KOPT-K1 (cell line): ENCODE data around the gene RAB19.
A peak's percentile ranks its signal among the peaks of the same experiment; 100 is the strongest.
"Not testable (repeated sequence)": the region's sequence is repeated elsewhere in the genome, so short reads cannot be mapped to it uniquely, and the experiment has no call there.

Experiments
- H3K27ac ChIP-seq: fragments of 200-600 bp; sonication (generic); 2 replicates; pipeline ENCODE4 v1.5.1; 2016; ENCODE audit warnings: antibody characterized with exemption, mild to moderate bottlenecking, low read depth, low read length; ENCODE audit not compliant: poor library complexity, severe bottlenecking
- H3K36me3 ChIP-seq: fragments of 200-600 bp; sonication (generic); 2 replicates; pipeline ENCODE4 v1.5.1; 2017; ENCODE audit warnings: antibody characterized with exemption, mild to moderate bottlenecking, low read length, moderate library complexity; ENCODE audit not compliant: insufficient read depth
- H3K9me3 ChIP-seq: fragments of 200-600 bp; sonication (generic); 2 replicates; pipeline ENCODE4 v1.5.1; 2017; ENCODE audit warnings: antibody characterized with exemption, low read length, mild to moderate bottlenecking; ENCODE audit not compliant: insufficient read depth, poor library complexity, severe bottlenecking

The RAB19 gene

GRCh38 chr7:140390466-140391190, 13.2 kb upstream of the RAB19 start:
- H3K9me3 ChIP-seq, result no peaks in the 10 kb centered on the region
- H3K36me3 ChIP-seq, result no peaks in the 10 kb centered on the region; the same call in 1 of the 2 replicates
- H3K27ac ChIP-seq, result peak overlapping the region; percentile 10

- Histone ChIP-seq H3K36me3 (no peaks in the 10 kb centered on the region; the same call in 1 of the 2 replicates), H3K27ac (no peak overlapping the region), H3K9me3 (no peaks in the 10 kb centered on the region)
These were observed 12.2 kb upstream of the RAB19 start for GRCh38 chr7:140391634-140392033.

GRCh38 chr7:140393756-140394306, 10.0 kb upstream of the RAB19 start:
- H3K36me3 ChIP-seq, result no peaks in the 10 kb centered on the region
- H3K9me3 ChIP-seq, result no peaks in the 10 kb centered on the region
- H3K27ac ChIP-seq, result no peak overlapping the region

GRCh38 chr7:140397784-140398750, 5.8 kb upstream of the RAB19 start, which contains the start of gene SLC37A3:
TSS of gene SLC37A3 (minus strand) at chr7:140398530. CDS start at chr7:140382526, 16,004 bp downstream.
- Histone ChIP-seq H3K27ac (peak within 1 kb of the TSS; percentile 63), H3K9me3 (no peaks in the 10 kb centered on the region), H3K36me3 (no peaks in the 10 kb centered on the region)

GRCh38 chr7:140398821-140399220, 5.0 kb upstream of the RAB19 start:
- Histone ChIP-seq H3K36me3 (no peaks in the 10 kb centered on the region), H3K27ac (no peak overlapping the region), H3K9me3 (no peaks in the 10 kb centered on the region)

- H3K36me3 ChIP-seq, result no peaks in the 10 kb centered on the region
- no peaks in the 10 kb centered on the region for H3K9me3 ChIP-seq
- no peak overlapping the region for H3K27ac ChIP-seq
These were observed 3.5 kb upstream of the RAB19 start for GRCh38 chr7:140400381-140400780.

- Histone ChIP-seq H3K27ac (no peak overlapping the region), H3K9me3 (no peaks in the 10 kb centered on the region), H3K36me3 (no peaks in the 10 kb centered on the region)
These were observed 1.6 kb upstream of the RAB19 start for GRCh38 chr7:140402178-140402835.

- Histone ChIP-seq H3K36me3 (no peaks in the 10 kb centered on the region), H3K27ac (peak overlapping the region; percentile 59), H3K9me3 (no peaks in the 10 kb centered on the region)
These were observed 757 bp downstream of the RAB19 start for GRCh38 chr7:140404565-140405065.

- Histone ChIP-seq H3K9me3 (no peaks in the 10 kb centered on the region), H3K27ac (no peak overlapping the region), H3K36me3 (no peaks in the 10 kb centered on the region)
These were observed 11.5 kb downstream of the RAB19 start for GRCh38 chr7:140415361-140415760.

- not testable (repeated sequence) for H3K27ac ChIP-seq, H3K9me3 ChIP-seq, H3K36me3 ChIP-seq
These were observed 12.0 kb downstream of the RAB19 start for GRCh38 chr7:140415816-140416215.

- Histone ChIP-seq H3K9me3 (no peaks in the 10 kb centered on the region), H3K36me3 (no peaks in the 10 kb centered on the region), H3K27ac (peak overlapping the region; percentile 34)
These were observed 12.7 kb downstream of the RAB19 start for GRCh38 chr7:140416560-140416959.

- peak overlapping the region; percentile 77 for H3K27ac ChIP-seq
- no peaks in the 10 kb centered on the region for H3K9me3 ChIP-seq
- H3K36me3 ChIP-seq, result no peaks in the 10 kb centered on the region
These were observed 13.7 kb downstream of the RAB19 start for GRCh38 chr7:140417456-140418155.

- H3K27ac ChIP-seq, result peak overlapping the region; percentile 77
- H3K9me3 ChIP-seq, H3K36me3 ChIP-seq: not testable (repeated sequence)
These were observed 14.3 kb downstream of the RAB19 start for GRCh38 chr7:140418156-140418472.

GRCh38 chr7:140418653-140419052, 14.8 kb downstream of the RAB19 start:
- Histone ChIP-seq H3K36me3 (no peaks in the 10 kb centered on the region), H3K9me3 (no peaks in the 10 kb centered on the region), H3K27ac (no peak overlapping the region)
